Measurements from ENCODE around the gene OR10AD1.
"Not testable (repeated sequence)": the region's sequence is repeated elsewhere in the genome, so short reads cannot be mapped to it uniquely, and the experiment has no call there.

Gene OR10AD1

GRCh38 chr12:48220701-48221100 is 17.6 kb upstream of the OR10AD1 start:
- POLR2A ChIA-PET (ENCODE audit: low non-redundant PET) = no interaction called here
- no peak overlapping the region for H3K27ac ChIP-seq
- DNase-seq (ENCODE audit: low spot score) = no peak
- CTCF ChIA-PET = no interaction called here
- TF ChIP-seq, protein P1, sequence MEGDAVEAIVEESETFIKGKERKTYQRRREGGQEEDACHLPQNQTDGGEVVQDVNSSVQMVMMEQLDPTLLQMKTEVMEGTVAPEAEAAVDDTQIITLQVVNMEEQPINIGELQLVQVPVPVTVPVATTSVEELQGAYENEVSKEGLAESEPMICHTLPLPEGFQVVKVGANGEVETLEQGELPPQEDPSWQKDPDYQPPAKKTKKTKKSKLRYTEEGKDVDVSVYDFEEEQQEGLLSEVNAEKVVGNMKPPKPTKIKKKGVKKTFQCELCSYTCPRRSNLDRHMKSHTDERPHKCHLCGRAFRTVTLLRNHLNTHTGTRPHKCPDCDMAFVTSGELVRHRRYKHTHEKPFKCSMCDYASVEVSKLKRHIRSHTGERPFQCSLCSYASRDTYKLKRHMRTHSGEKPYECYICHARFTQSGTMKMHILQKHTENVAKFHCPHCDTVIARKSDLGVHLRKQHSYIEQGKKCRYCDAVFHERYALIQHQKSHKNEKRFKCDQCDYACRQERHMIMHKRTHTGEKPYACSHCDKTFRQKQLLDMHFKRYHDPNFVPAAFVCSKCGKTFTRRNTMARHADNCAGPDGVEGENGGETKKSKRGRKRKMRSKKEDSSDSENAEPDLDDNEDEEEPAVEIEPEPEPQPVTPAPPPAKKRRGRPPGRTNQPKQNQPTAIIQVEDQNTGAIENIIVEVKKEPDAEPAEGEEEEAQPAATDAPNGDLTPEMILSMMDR (conservative IDR thresholded peaks at IDR 0.05; ENCODE audit: low read depth) = no peak

- TF ChIP-seq, protein P1 (conservative IDR thresholded peaks at IDR 0.05; ENCODE audit: low read depth) = no peak
- ChIA-PET CTCF (interaction anchor here (0.9 kb wide), 1 partner anchor 21 kb away, joined by 3 read pairs; no protein-coding TSS in a partner anchor), POLR2A (ENCODE audit: low non-redundant PET) (no interaction called here)
- DNase-seq (ENCODE audit: low spot score) = no peak
- H3K27ac ChIP-seq = no peak overlapping the region
Measured at GRCh38 chr12:48219631-48220030, 16.5 kb upstream of the OR10AD1 start.

- TF ChIP-seq, protein P1 (conservative IDR thresholded peaks at IDR 0.05; ENCODE audit: low read depth) = no peak
- no peak for DNase-seq (ENCODE audit: low spot score)
- ChIA-PET CTCF (no interaction called here), POLR2A (ENCODE audit: low non-redundant PET) (no interaction called here)
- H3K27ac ChIP-seq = no peak overlapping the region
Measured at GRCh38 chr12:48216785-48217184, 13.7 kb upstream of the OR10AD1 start.

DNA sequence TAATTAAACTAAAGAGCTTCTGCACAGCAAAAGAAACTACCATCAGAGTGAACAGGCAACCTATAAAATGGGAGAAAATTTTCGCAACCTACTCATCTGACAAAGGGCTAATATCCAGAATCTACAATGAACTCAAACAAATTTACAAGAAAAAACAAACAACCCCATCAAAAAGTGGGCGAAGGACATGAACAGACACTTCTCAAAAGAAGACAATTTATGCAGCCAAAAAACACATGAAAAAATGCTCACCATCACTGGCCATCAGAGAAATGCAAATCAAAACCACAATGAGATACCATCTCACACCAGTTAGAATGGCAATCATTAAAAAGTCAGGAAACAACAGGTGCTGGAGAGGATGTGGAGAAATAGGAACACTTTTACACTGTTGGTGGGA is 6.4 kb upstream of the OR10AD1 start:
- POLR2A ChIA-PET (ENCODE audit: low non-redundant PET); DNase-seq (ENCODE audit: low spot score); H3K27ac ChIP-seq; CTCF ChIA-PET: not testable (repeated sequence)

GRCh38 chr12:48202766-48203165 is 326 bp downstream of the OR10AD1 start:
- POLR2A ChIA-PET (ENCODE audit: low non-redundant PET) = no interaction called here
- TF ChIP-seq, protein P1 (conservative IDR thresholded peaks at IDR 0.05; ENCODE audit: low read depth) = no peak
- no peak overlapping the region for H3K27ac ChIP-seq
- CTCF ChIA-PET = no interaction called here
- DNase-seq (ENCODE audit: low spot score) = no peak

GRCh38 chr12:48201516-48201915 is 1.6 kb downstream of the OR10AD1 start:
- H3K27ac ChIP-seq = no peak overlapping the region
- CTCF ChIA-PET = interaction anchor here (0.5 kb wide), 1 partner anchor 389 kb away, joined by 3 read pairs; no protein-coding TSS in a partner anchor
- TF ChIP-seq, protein P1 (conservative IDR thresholded peaks at IDR 0.05; ENCODE audit: low read depth) = no peak
- no peak for DNase-seq (ENCODE audit: low spot score)
- POLR2A ChIA-PET (ENCODE audit: low non-redundant PET) = no interaction called here

DNA sequence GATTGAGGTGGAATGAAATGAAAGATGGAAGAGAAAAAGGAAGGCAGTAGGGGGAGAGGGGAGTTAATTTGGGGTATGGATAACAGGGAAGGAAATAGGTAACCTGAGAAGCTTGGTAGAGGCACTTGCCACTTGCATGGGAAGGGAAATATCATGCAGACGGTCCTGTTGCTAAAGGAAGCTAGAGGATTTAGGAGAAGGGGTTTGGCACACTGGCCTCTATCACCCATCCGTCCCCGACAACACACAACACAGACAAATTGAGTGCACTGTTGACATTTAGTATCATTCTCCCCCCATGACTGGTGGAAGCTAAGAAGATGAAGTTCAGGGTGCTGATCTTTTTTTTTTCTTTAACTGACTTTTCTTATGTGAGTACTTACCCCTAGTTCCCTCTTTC is 2.0 kb downstream of the OR10AD1 start:
- CTCF ChIA-PET = interaction anchor here (0.5 to 1.1 kb wide), 3 partner anchors 12 to 390 kb away, joined by 3 read pairs; no protein-coding TSS in a partner anchor
- H3K27ac ChIP-seq = no peak overlapping the region
- POLR2A ChIA-PET (ENCODE audit: low non-redundant PET) = no interaction called here
- no peak for DNase-seq (ENCODE audit: low spot score)
- TF ChIP-seq, protein P1 (conservative IDR thresholded peaks at IDR 0.05; ENCODE audit: low read depth) = no peak

Measured in RWPE1 (cell line).